ENCODE results near the gene TTLL12.

TTLL12 gene

DNA sequence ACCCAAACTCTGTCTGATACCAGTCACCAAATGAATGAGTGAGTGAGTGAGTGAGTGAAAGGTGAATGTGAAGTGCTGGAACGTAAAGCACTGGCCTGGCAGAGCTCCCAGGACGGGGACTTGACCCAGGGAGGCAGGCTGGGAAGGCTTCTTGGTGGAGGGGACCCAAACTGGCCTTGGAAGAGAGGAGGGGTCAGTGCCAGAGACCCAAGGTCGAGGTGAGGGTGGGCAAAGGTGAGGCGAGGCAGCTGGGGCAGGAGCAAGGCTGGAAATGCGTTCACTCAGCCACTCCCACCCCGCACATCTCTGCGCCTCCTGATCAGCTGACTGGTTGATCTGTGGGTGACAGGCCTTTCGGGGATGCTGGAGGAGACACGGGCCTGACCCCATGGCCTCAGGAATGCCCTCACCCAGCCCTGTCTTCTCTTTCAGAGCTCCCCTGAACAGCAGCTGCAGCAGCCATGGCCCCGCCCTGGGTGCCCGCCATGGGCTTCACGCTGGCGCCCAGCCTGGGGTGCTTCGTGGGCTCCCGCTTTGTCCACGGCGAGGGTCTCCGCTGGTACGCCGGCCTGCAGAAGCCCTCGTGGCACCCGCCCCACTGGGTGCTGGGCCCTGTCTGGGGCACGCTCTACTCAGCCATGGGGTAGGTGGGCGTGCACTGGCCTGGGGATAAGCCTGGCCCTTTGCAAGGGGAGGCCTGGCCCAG is 28.0 kb downstream of the TTLL12 start:
- ATAC-seq, result no peak
- no peak for TF ChIP-seq PPARA (CRISPR knock-in tag; IDR thresholded peaks at IDR 0.05; ENCODE audit: borderline replicate concordance)
- no peak for TF ChIP-seq BACH2 (CRISPR knock-in tag; IDR thresholded peaks at IDR 0.05; ENCODE audit: borderline replicate concordance)
- TF ChIP-seq, protein P1, sequence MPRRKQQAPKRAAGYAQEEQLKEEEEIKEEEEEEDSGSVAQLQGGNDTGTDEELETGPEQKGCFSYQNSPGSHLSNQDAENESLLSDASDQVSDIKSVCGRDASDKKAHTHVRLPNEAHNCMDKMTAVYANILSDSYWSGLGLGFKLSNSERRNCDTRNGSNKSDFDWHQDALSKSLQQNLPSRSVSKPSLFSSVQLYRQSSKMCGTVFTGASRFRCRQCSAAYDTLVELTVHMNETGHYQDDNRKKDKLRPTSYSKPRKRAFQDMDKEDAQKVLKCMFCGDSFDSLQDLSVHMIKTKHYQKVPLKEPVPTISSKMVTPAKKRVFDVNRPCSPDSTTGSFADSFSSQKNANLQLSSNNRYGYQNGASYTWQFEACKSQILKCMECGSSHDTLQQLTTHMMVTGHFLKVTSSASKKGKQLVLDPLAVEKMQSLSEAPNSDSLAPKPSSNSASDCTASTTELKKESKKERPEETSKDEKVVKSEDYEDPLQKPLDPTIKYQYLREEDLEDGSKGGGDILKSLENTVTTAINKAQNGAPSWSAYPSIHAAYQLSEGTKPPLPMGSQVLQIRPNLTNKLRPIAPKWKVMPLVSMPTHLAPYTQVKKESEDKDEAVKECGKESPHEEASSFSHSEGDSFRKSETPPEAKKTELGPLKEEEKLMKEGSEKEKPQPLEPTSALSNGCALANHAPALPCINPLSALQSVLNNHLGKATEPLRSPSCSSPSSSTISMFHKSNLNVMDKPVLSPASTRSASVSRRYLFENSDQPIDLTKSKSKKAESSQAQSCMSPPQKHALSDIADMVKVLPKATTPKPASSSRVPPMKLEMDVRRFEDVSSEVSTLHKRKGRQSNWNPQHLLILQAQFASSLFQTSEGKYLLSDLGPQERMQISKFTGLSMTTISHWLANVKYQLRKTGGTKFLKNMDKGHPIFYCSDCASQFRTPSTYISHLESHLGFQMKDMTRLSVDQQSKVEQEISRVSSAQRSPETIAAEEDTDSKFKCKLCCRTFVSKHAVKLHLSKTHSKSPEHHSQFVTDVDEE (CRISPR knock-in tag; IDR thresholded peaks at IDR 0.05), result no peak
- no peak for TF ChIP-seq POU6F1 (CRISPR knock-in tag; IDR thresholded peaks at IDR 0.05; ENCODE audit: borderline replicate concordance, low read depth)
- TF ChIP-seq, protein P2, sequence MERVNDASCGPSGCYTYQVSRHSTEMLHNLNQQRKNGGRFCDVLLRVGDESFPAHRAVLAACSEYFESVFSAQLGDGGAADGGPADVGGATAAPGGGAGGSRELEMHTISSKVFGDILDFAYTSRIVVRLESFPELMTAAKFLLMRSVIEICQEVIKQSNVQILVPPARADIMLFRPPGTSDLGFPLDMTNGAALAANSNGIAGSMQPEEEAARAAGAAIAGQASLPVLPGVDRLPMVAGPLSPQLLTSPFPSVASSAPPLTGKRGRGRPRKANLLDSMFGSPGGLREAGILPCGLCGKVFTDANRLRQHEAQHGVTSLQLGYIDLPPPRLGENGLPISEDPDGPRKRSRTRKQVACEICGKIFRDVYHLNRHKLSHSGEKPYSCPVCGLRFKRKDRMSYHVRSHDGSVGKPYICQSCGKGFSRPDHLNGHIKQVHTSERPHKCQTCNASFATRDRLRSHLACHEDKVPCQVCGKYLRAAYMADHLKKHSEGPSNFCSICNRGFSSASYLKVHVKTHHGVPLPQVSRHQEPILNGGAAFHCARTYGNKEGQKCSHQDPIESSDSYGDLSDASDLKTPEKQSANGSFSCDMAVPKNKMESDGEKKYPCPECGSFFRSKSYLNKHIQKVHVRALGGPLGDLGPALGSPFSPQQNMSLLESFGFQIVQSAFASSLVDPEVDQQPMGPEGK (CRISPR knock-in tag; IDR thresholded peaks at IDR 0.05; ENCODE audit: borderline replicate concordance), result no peak
- no peak for TF ChIP-seq ARNTL (CRISPR knock-in tag; IDR thresholded peaks at IDR 0.05; ENCODE audit: borderline replicate concordance, low read depth)
- TF ChIP-seq SNAI2 (CRISPR knock-in tag; IDR thresholded peaks at IDR 0.05), result no peak
- no peak for TF ChIP-seq ISL1 (CRISPR knock-in tag; IDR thresholded peaks at IDR 0.05)
- TF ChIP-seq RARB (CRISPR knock-in tag; IDR thresholded peaks at IDR 0.05), result no peak
- no peak for TF ChIP-seq ZFP30 (CRISPR knock-in tag; IDR thresholded peaks at IDR 0.05)
- no peak for TF ChIP-seq CSDC2 (CRISPR knock-in tag; IDR thresholded peaks at IDR 0.05)

DNA sequence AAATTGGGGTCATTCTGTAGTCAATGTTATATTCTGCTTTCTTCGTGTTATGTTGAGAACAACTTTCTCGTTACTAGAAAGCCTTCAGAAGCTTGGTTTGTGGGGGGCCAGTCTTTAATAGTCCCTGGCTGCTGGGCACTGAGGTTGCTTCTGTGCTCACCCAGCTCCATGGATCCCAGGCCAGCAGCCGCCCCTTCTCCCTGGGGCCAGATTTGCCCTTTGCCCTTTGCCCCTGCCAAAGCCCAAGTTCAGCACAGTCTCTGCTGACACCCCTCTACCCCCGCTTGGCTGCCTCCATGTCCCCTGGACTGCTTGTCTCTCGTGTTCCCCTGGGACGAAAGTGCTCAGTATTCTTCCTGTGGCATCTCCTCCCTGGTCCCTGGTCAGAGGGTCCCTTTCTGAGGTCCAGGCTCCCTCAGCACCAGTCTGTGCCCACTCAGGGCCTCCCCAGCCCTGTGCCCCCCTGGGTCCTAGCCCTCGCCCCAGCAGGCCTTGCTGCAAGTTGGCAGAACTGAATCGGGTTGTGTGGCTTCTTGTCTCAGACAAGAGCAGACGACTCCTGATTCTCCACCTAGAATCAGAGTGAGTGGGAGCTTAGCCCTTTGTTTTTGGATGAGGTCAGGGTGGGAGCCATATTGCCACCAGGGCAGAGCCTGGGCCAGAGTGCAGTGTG is 28.9 kb downstream of the TTLL12 start:
- TF ChIP-seq, protein P1 (CRISPR knock-in tag; IDR thresholded peaks at IDR 0.05), result no peak
- no peak for TF ChIP-seq ZNF8 (CRISPR knock-in tag; IDR thresholded peaks at IDR 0.05)
- no peak for TF ChIP-seq TCF4 (CRISPR knock-in tag; IDR thresholded peaks at IDR 0.05; ENCODE audit: borderline replicate concordance)
- no peak for TF ChIP-seq ZNF565 (CRISPR knock-in tag; conservative IDR thresholded peaks at IDR 0.05; ENCODE audit: low read depth)
- TF ChIP-seq ZNF70 (CRISPR knock-in tag; IDR thresholded peaks at IDR 0.05), result no peak
- TF ChIP-seq ESRRG (CRISPR knock-in tag; IDR thresholded peaks at IDR 0.05), result no peak
- TF ChIP-seq ZC3H10 (CRISPR knock-in tag; IDR thresholded peaks at IDR 0.05), result no peak
- no peak for TF ChIP-seq ISL1 (CRISPR knock-in tag; IDR thresholded peaks at IDR 0.05)
- ATAC-seq, result no peak

- no peak for TF ChIP-seq TOX (CRISPR knock-in tag; IDR thresholded peaks at IDR 0.05; ENCODE audit: borderline replicate concordance)
- TF ChIP-seq CSDC2 (CRISPR knock-in tag; IDR thresholded peaks at IDR 0.05), result no peak
- TF ChIP-seq TCF4 (CRISPR knock-in tag; IDR thresholded peaks at IDR 0.05; ENCODE audit: borderline replicate concordance), result no peak
- TF ChIP-seq, protein P3, sequence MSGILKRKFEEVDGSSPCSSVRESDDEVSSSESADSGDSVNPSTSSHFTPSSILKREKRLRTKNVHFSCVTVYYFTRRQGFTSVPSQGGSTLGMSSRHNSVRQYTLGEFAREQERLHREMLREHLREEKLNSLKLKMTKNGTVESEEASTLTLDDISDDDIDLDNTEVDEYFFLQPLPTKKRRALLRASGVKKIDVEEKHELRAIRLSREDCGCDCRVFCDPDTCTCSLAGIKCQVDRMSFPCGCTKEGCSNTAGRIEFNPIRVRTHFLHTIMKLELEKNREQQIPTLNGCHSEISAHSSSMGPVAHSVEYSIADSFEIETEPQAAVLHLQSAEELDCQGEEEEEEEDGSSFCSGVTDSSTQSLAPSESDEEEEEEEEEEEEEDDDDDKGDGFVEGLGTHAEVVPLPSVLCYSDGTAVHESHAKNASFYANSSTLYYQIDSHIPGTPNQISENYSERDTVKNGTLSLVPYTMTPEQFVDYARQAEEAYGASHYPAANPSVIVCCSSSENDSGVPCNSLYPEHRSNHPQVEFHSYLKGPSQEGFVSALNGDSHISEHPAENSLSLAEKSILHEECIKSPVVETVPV (CRISPR knock-in tag; IDR thresholded peaks at IDR 0.05), result no peak
- no peak for TF ChIP-seq SNAI2 (CRISPR knock-in tag; IDR thresholded peaks at IDR 0.05)
- no peak for TF ChIP-seq ISL1 (CRISPR knock-in tag; IDR thresholded peaks at IDR 0.05)
- TF ChIP-seq ZNF70 (CRISPR knock-in tag; IDR thresholded peaks at IDR 0.05), result no peak
- TF ChIP-seq ARNTL (CRISPR knock-in tag; IDR thresholded peaks at IDR 0.05; ENCODE audit: borderline replicate concordance, low read depth), result no peak
- TF ChIP-seq ZNF565 (CRISPR knock-in tag; conservative IDR thresholded peaks at IDR 0.05; ENCODE audit: low read depth), result no peak
- no peak for TF ChIP-seq POU6F1 (CRISPR knock-in tag; IDR thresholded peaks at IDR 0.05; ENCODE audit: borderline replicate concordance, low read depth)
- no peak for TF ChIP-seq ZC3H10 (CRISPR knock-in tag; IDR thresholded peaks at IDR 0.05)
- no peak for TF ChIP-seq GLIS3 (CRISPR knock-in tag; IDR thresholded peaks at IDR 0.05)
- no peak for TF ChIP-seq PPARA (CRISPR knock-in tag; IDR thresholded peaks at IDR 0.05; ENCODE audit: borderline replicate concordance)
- TF ChIP-seq, protein P4, sequence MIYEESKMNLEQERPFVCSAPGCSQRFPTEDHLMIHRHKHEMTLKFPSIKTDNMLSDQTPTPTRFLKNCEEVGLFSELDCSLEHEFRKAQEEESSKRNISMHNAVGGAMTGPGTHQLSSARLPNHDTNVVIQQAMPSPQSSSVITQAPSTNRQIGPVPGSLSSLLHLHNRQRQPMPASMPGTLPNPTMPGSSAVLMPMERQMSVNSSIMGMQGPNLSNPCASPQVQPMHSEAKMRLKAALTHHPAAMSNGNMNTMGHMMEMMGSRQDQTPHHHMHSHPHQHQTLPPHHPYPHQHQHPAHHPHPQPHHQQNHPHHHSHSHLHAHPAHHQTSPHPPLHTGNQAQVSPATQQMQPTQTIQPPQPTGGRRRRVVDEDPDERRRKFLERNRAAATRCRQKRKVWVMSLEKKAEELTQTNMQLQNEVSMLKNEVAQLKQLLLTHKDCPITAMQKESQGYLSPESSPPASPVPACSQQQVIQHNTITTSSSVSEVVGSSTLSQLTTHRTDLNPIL (CRISPR knock-in tag; IDR thresholded peaks at IDR 0.05; ENCODE audit: low read depth), result no peak
- ATAC-seq, result no peak
Observed at GRCh38 chr22:43156413-43156812, 30.5 kb downstream of the TTLL12 start.

Data from SK-N-SH treated with all-trans-retinoic acid at 6 μM for 48 hours (cell line).